Mononuclear cell (primary cell): Measurements from ENCODE around the gene TMEM59L. TPM values are rescaled to one million over a fixed set of nuclear protein-coding genes. Genes with fewer than 3 reads are reported as not detected.
A peak's percentile ranks its signal among the peaks of the same experiment; 100 is the strongest.

Experiments used
- H3K27me3 ChIP-seq: 2 replicates; pipeline ENCODE4 v1.6.0; 2011; ENCODE audit warnings: low read length, control low read depth; ENCODE audit not compliant: insufficient read depth
- H3K4me1 ChIP-seq: 2 replicates; pipeline ENCODE4 v1.5.1; 2011; ENCODE audit warnings: mild to moderate bottlenecking, low read length, control low read depth; ENCODE audit not compliant: insufficient read depth
- H3K4me3 ChIP-seq: 2 replicates; pipeline ENCODE4 v1.5.1; 2011; ENCODE audit warnings: mild to moderate bottlenecking, low read length, moderate library complexity
- H3K9me3 ChIP-seq: 2 replicates; pipeline ENCODE4 v1.5.1; 2011; ENCODE audit warnings: low read depth, mild to moderate bottlenecking, control low read depth, low read length
- total RNA-seq: library from RNA; depleted of rRNA; stranded (reverse); fragments of >200 nt; gene quantifications from one replicate; pipeline ENCODE4 v1.2.3, GENCODE V29; 2012

Gene TMEM59L
- not detected for total RNA-seq

DNA sequence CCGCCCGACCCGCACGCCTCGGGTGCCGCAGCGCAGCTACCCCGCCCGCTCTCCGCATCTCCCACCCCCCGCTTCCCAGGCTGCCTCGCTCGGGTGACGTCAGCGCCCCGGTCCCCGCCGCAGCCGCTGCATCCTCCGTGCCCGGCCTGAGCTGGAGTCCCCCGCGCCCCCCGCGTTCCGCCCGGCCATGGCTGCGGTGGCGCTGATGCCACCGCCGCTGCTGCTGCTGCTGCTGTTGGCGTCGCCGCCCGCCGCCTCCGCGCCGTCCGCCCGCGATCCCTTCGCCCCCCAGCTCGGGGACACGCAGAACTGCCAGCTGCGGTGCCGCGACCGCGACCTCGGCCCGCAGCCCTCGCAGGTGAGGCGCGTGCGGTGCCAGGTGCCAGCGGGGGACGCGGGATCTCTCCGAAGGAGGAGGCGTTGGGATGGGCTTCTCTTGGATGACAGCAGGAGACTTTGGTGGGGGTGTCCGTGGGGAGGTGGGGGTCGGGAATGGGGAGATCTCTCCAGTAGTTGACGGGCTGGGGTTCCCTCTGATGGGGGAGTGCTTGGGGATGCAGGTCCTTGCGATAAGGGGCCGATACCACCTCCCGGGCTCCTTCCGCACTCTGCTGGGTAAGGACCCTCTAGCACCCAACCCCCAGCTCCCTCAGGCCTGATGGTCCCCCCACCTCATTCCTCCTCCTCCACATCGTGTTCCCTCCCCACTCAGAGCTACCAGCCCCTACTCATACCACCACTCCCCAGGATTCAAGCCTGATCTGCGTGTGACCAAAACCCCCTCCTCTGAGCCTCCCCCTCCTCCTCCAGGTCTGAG lies at the start of gene TMEM59L:
TSS of gene TMEM59L (plus strand) at position 99 of the 817 bp plus-strand sequence. CDS start at position 188, 89 bp downstream.
- Histone ChIP-seq H3K27me3 (peaks cover 65% of the 10 kb centered on the region), H3K9me3 (no peaks in the 10 kb centered on the region), H3K4me3 (no peak within 1 kb of the TSS), H3K4me1 (peaks cover 9% of the 10 kb centered on the region)

DNA sequence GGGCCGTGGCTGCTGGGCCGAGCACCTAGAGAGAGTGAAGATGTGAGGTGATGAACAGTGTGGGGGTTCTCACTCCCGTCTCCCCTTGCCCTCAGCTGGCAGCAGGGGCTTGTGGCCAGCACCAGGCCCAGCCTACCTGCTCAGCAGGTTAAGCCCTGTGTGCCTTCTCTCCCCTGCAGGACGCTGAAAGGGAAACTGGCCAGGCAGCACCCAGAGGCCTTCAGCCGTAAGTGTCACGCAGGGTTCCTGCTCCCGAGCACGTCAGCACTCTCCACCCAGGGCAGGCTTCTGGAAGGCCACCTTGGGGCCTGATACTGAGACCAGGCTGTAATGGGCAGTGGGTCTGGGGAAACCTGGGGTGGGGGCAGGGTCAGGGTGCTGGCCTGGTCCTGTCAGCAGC lies 45.7 kb upstream of the TMEM59L start:
- no peak overlapping the region for H3K4me3 ChIP-seq
- H3K9me3 ChIP-seq = no peaks in the 10 kb centered on the region

DNA sequence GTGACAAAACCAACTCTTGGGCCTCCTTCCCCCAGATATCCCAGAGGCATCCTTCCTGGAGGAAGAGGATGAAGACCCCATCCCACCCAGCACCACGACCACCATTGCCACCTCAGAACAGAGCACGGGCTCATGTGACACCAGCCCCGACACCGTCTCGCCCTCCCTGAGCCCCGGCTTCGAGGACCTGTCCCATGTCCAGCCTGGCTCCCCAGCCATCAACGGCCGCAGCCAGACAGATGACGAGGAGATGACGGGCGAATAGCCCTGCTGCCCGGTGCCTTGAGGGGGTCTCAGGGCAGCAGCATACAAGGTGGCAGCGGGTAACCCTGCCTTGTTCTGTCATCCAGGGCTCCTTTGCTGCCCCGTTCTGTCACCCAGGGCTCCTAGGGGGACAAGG lies 44.3 kb upstream of the TMEM59L start:
- H3K9me3 ChIP-seq = no peaks in the 10 kb centered on the region
- H3K4me3 ChIP-seq = no peak overlapping the region
- peaks cover 21% of the 10 kb centered on the region for H3K4me1 ChIP-seq
- H3K27me3 ChIP-seq = no peaks in the 10 kb centered on the region

More for the DNA sequence above, 45.7 kb upstream of the TMEM59L start:
- Histone ChIP-seq H3K27me3 (no peaks in the 10 kb centered on the region), H3K4me1 (peaks cover 7% of the 10 kb centered on the region)

DNA sequence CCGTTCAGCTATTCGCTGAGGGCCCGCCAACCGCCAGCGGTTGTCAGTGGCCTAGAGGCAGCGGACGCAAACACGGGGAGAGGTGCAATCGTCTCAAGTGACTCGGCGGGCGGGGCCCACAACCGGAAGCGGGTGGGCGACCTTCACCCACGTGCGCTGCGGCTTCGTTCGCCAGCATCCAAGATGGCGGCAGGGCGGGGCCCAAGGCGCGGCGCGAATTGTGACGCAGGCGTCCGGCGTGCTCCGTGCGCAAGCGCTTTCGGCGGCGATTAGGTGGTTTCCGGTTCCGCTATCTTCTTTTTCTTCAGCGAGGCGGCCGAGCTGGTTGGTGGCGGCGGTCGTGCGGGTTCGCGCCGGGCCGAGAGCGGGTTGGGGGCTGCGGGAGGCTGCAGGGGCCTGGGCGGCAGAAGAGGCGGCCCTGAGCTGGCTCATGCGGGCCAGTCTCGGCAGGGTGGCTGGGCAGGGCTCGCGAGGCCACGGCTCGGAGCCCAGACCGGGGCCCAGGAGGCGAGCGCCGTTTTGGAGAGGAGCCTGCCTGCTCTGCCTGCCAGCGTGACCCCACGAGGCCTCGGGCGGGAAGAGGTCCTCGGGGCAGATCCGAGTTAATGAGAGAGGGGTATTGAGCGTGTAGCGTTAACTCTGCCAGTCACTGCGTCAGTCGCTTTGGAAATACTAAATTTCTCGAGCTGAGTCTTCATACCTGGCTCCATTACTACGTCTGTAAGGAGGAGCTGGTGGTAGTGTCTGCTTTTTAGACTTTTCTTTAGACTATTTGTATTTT lies 40.9 kb upstream of the TMEM59L start, which contains the start of gene UBA52:
TSS of gene UBA52 (plus strand) at position 294 of the 781 bp plus-strand sequence. CDS start 1,444 bp downstream, outside the sequence.
- Histone ChIP-seq H3K4me1 (peaks cover 25% of the 10 kb centered on the region), H3K9me3 (no peaks in the 10 kb centered on the region), H3K4me3 (peak within 1 kb of the TSS; percentile 95), H3K27me3 (no peaks in the 10 kb centered on the region)

DNA sequence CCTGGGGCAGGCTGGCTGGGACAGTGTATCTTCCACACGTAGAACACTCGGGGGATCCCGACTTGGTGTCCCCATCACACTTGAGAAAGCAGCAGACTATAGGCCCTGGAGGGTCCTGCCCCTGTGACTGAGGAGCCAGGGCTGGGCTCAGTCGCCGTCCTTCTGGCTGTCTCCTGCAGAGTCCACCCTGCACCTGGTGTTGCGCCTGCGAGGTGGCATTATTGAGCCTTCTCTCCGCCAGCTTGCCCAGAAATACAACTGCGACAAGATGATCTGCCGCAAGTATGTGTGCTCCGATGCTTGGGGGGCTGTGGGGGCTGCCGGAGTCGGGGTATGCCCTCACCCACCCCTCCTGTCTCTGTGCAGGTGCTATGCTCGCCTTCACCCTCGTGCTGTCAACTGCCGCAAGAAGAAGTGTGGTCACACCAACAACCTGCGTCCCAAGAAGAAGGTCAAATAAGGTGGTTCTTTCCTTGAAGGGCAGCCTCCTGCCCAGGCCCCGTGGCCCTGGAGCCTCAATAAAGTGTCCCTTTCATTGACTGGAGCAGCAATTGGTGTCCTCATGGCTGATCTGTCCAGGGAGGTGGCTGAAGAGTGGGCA lies 37.9 kb upstream of the TMEM59L start:
- H3K4me3 ChIP-seq = no peak overlapping the region
- no peaks in the 10 kb centered on the region for H3K9me3 ChIP-seq
- peaks cover 25% of the 10 kb centered on the region for H3K4me1 ChIP-seq
- no peaks in the 10 kb centered on the region for H3K27me3 ChIP-seq

DNA sequence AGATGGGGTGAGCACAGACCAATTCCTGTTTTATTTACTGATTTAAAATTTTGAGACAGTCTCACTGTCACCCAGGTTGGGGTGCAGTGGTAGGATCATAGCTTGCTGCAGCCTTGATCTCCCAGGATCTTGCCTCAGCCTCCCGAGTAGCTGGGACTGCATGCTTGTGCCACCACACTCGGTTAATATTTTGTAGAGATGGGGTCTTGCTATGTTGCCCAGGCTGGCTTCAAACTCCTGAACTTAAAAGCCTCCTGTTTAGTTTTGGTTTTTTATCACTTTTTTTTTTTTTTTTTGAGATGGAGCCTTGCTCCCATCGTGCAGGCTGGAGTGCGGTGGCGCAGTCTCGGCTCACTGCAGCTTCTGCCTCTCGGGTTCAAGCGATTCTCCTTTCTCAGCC lies 36.3 kb upstream of the TMEM59L start:
- no peaks in the 10 kb centered on the region for H3K27me3 ChIP-seq
- no peaks in the 10 kb centered on the region for H3K9me3 ChIP-seq
- H3K4me3 ChIP-seq = no peak overlapping the region
- H3K4me1 ChIP-seq = peaks cover 18% of the 10 kb centered on the region

DNA sequence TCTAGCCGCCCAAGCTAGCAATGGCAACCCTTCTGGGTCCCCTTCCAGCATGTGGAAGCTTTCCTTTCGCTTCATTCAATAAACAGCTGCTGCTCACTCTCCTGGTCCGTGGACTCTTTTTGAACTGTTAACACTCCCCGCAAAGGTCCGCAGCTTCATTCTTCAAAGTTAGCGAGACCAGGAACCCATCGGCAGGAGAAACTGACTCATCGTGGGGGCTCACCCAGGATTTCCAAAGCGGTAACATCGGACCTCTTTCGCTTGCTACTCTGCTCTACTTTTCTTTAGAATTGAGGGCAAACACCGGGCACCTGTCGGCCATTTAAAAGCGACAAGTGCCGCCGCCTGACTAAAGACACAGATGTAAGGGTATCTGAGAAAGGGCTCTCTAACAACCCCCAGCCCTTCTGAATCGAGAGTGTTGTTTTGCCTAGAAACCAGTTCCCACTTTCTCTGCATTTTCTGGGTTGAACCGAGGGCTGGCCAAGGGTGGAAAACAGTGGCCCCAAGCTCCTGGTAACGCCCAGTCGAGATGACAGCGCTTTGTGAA lies 35.2 kb upstream of the TMEM59L start:
- Histone ChIP-seq H3K9me3 (no peaks in the 10 kb centered on the region), H3K4me1 (peaks cover 13% of the 10 kb centered on the region), H3K4me3 (no peak overlapping the region), H3K27me3 (no peaks in the 10 kb centered on the region)

DNA sequence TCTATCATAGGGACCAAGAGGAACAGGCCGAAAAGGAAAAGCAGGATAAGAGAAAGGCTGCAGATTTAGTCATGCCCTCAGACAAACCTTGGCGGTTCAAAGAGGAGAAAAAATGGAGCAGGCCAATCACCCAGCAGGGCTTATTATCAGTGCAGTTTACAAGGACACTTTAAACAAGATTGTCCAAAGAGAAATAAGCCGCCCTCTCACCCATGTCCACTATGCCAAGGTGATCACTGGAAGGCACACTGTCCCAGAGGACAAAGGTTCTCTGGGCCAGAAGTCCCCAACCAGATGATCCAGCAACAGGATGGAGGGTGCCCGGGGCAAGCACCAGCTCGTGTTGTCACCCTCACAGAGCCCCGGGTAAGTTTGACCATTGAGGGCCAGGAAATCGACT lies 32.4 kb upstream of the TMEM59L start:
- Histone ChIP-seq H3K9me3 (no peaks in the 10 kb centered on the region), H3K27me3 (no peaks in the 10 kb centered on the region), H3K4me1 (peaks cover 2% of the 10 kb centered on the region), H3K4me3 (no peak overlapping the region)

DNA sequence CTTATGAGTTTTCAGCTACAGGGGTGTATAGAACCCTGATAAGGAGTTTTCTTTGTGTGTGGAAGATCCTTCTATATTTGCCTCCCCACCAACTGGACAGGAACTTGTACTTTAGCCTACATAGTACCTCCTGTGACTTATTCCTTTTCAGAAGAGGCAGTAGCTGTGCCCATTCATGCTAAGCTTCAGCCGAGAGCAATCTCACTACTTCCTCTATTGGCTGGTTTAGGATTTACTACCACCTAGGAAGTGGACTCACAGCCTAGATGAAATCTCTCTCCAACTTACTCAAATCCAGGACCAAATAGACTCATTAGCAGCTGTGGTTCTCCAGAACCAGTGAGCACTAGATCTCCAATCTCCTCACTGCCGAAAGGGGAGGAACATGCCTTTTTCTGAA lies 26.4 kb upstream of the TMEM59L start:
- H3K4me3 ChIP-seq = no peak overlapping the region
- H3K4me1 ChIP-seq = peaks cover 41% of the 10 kb centered on the region
- no peaks in the 10 kb centered on the region for H3K27me3 ChIP-seq
- H3K9me3 ChIP-seq = no peaks in the 10 kb centered on the region

DNA sequence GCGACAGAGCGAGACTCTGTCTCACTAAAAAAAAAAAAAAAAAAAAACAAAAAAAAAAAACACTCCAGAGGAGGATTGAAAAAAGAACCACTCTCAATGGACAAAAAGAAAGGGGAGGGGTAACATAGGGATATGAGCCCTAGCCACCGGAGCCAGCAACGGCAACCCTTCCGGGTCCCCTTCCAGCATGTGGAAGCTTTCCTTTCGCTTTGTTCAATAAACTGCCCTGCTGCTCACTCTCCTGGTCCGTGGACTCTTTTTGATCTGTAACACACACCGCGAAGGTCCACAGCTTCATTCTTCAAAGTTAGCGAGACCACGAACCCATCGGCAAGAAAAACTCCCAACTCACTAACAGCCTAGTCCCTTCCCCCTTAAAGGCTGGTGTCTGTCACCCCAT lies 25.1 kb upstream of the TMEM59L start:
- Histone ChIP-seq H3K4me1 (peaks cover 41% of the 10 kb centered on the region), H3K4me3 (no peak overlapping the region)

DNA sequence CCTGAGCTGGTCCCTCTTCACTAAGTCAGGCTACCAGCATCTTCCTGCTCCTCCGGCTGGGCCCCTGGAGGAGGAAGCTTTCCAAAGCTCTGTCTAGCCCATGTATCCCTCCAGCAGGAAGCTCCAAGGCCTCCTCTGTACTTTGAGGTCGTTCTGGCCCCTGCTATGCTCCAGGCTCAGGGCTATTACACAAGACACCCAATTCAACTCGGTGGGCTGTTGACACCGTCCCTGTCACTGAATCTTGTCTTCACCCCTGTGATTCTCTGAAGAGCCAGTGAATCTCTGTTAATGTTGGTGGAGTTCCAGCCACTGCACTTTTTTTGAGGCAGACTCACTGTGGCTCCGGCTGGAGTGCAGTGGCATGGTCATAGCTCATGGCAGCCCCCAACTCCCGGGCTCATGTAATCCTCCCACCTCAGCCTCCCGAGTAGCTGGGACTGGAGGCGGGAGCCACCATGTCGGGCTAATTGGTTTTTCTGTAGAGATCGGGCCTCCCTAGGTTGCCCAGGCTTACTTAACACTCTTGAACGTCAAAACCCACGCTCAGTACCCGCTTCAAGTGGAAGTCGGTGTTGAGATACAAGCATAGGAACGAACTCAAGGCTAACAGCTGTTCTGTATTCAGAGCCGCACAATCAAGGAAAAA lies 24.6 kb upstream of the TMEM59L start:
- Histone ChIP-seq H3K4me3 (peak overlapping the region; percentile 66), H3K27me3 (no peaks in the 10 kb centered on the region), H3K9me3 (no peaks in the 10 kb centered on the region), H3K4me1 (peaks cover 41% of the 10 kb centered on the region)

More for the DNA sequence above, 25.1 kb upstream of the TMEM59L start:
- H3K9me3 ChIP-seq = no peaks in the 10 kb centered on the region
- no peaks in the 10 kb centered on the region for H3K27me3 ChIP-seq

DNA sequence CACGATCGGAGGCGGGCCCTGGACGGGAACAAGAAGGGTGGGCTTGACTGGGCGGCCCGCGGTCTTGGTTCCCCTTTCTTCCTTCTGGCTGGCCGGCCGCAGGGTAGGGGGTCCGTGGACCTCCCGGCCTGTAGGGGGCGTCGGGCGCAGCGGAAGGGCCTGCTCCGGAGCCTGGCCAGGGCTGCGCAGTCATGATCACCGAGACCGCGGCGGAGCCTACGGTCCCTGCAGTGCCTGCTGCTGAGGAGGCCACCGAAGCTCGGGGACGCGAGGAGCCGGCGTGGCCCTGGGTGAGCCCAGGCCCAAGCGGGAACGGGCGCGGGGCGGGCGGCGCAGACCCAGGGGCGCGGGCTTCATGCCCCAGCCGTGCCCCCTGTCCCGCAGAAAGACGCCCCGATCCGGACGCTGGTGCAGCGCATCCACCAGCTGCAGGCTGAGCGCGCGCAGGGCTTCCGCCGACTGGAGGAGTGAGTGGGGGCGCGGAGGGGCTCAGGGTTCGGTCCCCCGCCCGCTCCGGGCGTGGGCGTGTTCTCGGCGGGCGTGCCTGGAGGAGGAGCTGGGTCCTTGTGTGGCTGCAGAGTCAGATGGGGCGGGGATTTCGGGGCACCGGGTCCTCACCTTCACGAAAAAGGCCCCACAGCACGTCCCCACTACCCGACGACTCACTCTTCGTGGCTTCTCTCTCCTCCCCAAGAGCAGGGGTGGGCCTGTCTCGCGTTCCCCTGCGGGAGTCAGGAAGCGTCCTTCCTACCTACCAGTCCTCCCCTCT lies 23.9 kb upstream of the TMEM59L start, which contains the start of gene REX1BD:
TSS of gene REX1BD (plus strand) at position 188 of the 769 bp plus-strand sequence. CDS start at position 192, 4 bp downstream.
- peak within 1 kb of the TSS; percentile 66 for H3K4me3 ChIP-seq
- no peaks in the 10 kb centered on the region for H3K9me3 ChIP-seq
- H3K27me3 ChIP-seq = no peaks in the 10 kb centered on the region
- H3K4me1 ChIP-seq = peaks cover 41% of the 10 kb centered on the region

DNA sequence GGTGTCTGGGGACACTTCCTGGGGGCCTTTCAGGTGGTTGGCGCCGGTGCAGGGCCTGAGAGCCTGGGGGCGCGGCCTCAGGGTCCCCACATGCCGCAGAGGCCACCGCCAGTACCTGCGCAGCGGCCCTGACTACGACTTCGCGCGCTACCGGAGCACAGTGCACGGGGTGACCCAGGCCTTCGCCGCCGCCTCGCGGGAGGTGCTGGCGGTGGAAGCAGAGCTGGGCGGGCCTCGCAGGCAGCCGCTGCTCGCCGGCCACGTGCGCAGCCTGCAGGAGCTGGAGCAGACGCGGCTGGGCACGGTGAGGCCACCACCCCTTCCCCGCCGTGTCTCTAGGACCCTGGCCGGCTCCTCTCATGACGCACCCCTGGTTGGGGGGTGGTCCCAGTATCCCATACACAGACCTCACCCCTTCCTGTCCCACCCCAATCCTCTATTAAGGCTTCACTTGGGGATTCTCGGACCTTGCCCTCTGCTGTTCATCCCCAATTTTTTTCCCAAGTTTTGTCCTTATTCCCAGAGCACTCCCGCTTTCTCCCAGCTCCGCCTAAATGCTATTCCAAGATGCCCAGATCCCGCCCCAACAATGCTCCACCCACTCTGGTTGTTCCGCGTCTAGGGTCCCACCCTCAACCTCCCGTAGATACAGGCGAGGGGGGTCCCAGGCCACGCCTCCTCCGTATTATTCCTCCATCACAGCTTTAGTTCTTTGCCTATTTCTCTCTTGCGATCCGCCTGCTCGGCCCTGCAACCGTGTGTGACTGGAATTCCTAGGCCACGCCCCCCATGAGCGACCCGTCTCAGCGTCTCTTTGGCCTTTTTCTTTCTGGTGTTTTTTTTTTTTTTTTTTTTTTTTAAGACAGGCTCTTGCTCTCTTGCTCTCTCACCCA lies 23.0 kb upstream of the TMEM59L start:
- H3K4me1 ChIP-seq = peaks cover 48% of the 10 kb centered on the region
- H3K9me3 ChIP-seq = no peaks in the 10 kb centered on the region
- H3K27me3 ChIP-seq = no peaks in the 10 kb centered on the region
- H3K4me3 ChIP-seq = peak overlapping the region; percentile 66
